Right ventricle myocardium superior (tissue), 1 donor: ENCODE results near the gene ABHD11. TPM values are rescaled to one million over a fixed set of nuclear protein-coding genes. Genes with fewer than 3 reads are reported as not detected.
"Not testable (repeated sequence)": the region's sequence is repeated elsewhere in the genome, so short reads cannot be mapped to it uniquely, and the experiment has no call there.

Experiments
- ATAC-seq: fragments of 200-7000 bp; cut with Tn5 transposase; one replicate; pipeline ENCODE4 v1.9.1; 2020; ENCODE audit warnings: mild to moderate bottlenecking; ENCODE audit not compliant: poor library complexity
- DNase-seq: peaks from one replicate; pipeline ENCODE4 v3.0.0-alpha.2; 2020
- intact Hi-C: fragments of 100-400 bp; cut with DNase I; formaldehyde crosslinking; loops from one replicate; pipeline ENCODE4 v1.11.2; 2022
- long read RNA-seq: library from polyadenylated mRNA; unstranded; transcript quantifications from one replicate; pipeline ENCODE4 v2.0.0, GENCODE V29; 2021
- total RNA-seq: library from RNA; stranded (reverse); fragmentation: NEBNext Ultra II Directional; extraction: Animal tissue kit (Norgen Biotek cat#: 25700); gene quantifications from one replicate; pipeline ENCODE4 v1.2.1, GENCODE V29; 2021
- donor health status: DM: no; HTN: yes; CAD: no; lungs with severe emphysema.

ABHD11 gene
- 18.6 TPM for total RNA-seq
- long read RNA-seq, transcript ABHD11-203 (5 exons, 812 nt): minor isoform, 13 of 45 reads
- long read RNA-seq, transcript ABHD11-201 (6 exons, 1,483 nt): major isoform, 21 of 45 reads
- long read RNA-seq, partial matches to known transcripts: 5 of 45 reads
- long read RNA-seq, other reads (novel, unspliced or antisense): 3 of 45 reads

- DNase-seq: peak; percentile 99
- intact Hi-C loops: no loop called here
- ATAC-seq: peak; percentile 96
Observed at GRCh38 chr7:73738612-73739386, at the start of gene ABHD11. ABHD11 (minus strand) TSS chr7:73738802; CDS start chr7:73738770, 32 bp downstream.

- ATAC-seq, intact Hi-C loops, DNase-seq: not testable (repeated sequence)
Observed at GRCh38 chr7:73787786-73788048, 49.1 kb upstream of the ABHD11 start.

DNA sequence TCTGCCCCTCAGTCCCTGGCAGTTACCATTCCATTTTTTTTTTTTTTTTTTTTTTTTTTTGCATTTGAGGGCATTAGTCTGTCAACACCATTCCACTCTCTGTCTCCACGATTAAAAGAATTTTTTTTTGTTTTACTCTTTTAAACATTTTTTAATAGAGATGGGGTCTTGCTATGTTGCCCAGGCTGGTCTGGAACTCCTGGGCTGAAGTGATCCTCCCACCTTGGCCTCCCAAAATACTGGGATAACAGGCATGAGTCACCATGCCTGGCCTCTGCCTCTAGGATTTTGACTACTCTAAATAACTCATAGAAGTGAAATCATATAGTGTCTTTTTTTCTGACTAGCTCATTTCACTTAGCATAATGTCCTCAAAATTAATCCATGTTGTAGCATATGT lies 48.0 kb upstream of the ABHD11 start:
- DNase-seq (no peak), ATAC-seq (no peak)
- intact Hi-C loops: no loop called here

- DNase-seq (no peak), ATAC-seq (no peak)
- intact Hi-C loops: no loop called here
Observed at GRCh38 chr7:73779517-73779916, 40.9 kb upstream of the ABHD11 start.

DNA sequence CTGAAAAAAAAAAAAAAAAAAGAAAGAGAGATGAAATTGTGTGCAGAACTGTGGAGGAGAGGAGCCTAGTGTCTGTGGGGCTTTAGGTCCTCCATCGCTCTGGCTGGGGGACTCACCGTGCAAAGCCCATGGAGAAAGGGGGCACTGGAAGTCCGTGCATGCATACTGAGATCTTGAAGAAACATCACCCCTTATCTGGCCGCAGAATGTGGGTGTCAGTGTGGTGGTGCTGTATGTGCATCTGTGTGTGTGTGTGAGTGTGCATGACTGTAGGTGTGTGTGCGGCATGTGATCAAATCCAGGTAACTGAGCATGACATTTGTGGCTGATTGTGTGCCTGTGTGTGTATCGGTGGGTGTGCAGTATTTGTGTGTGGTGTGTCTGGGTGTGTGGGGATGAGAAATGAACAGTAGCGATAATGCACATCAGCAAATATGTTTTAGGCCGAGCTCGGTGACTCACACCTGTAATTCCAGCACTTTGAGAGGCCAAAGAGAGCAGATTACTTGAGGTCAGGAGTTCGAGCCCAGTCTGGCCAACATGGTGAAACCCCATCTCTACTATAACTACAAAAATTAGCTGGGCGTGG lies 40.3 kb upstream of the ABHD11 start:
- intact Hi-C loops: no loop called here
- DNase-seq: no peak
- no peak for ATAC-seq

DNA sequence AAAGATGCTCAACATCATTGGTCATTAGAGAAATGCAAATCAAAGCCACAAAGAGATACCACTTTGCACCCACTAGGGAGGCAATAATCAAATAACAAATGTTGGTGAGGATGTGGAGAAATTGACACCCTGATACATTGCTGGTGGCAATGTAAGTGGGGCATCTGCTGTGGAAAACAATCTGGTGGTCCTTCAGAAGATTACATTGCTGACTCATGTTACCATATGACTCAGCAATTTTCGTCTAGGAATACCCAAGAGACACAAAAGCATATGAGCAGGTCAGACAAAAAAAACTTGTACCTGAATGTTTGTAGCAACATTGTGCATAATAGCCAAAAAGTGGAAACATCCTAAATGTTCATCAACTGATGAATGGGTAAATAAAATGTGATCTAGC lies 36.3 kb upstream of the ABHD11 start:
- intact Hi-C loops: no loop called here
- no peak for DNase-seq
- no peak for ATAC-seq

GRCh38 chr7:73773700-73774517 lies 35.3 kb upstream of the ABHD11 start:
- no peak for DNase-seq
- intact Hi-C loops: no loop called here
- peak; percentile 59 for ATAC-seq

DNA sequence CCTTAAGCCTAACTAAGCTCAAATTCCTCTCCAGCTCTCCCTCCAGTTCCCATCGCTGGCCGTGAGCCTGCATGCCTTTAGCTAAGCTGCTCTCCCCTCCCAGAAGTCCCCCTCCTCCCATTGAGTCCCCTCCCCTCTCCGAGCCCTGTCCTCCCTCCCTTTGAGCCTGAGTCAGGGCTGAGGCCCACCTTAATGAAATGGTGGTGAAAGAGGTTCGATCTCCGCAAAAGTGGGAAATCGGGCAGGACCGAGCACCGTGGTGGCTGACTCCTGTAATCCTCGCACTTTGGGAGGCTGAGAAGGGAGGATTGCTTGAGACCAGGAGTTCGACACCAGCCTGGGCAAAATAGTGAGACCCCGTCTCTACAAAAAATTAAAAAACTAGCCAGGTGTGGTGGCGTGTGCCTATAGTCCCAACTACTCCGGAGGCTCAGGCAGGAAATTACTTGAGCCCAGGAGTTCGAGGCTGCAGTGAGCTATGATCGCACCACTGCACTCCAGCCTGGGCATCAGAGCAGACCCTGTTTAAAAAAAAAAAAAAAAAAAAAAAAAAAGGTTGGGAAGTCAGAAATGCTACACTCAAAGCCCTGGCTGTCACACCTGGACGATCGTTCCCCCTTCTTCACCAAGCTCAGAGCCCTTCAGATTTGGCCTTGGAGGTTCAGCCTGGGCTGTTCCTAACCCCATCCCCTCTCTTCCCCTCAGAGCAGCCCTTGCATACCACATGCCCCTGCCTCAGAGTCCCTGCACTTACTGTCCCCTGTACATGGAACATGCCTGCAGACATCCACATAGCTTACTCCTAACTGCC lies 32.5 kb upstream of the ABHD11 start:
- ATAC-seq: no peak
- DNase-seq: no peak
- intact Hi-C loops: no loop called here

GRCh38 chr7:73770002-73770859 lies 31.6 kb upstream of the ABHD11 start, which contains the start of gene CLDN3:
CLDN3 (minus strand) TSS chr7:73770270; CDS start chr7:73770049, 221 bp downstream.
- ATAC-seq (peak; percentile 69), DNase-seq (no peak)
- intact Hi-C loops: no loop called here

GRCh38 chr7:73769481-73770001 lies 30.9 kb upstream of the ABHD11 start:
- ATAC-seq (no peak), DNase-seq (no peak)
- intact Hi-C loops: no loop called here

DNA sequence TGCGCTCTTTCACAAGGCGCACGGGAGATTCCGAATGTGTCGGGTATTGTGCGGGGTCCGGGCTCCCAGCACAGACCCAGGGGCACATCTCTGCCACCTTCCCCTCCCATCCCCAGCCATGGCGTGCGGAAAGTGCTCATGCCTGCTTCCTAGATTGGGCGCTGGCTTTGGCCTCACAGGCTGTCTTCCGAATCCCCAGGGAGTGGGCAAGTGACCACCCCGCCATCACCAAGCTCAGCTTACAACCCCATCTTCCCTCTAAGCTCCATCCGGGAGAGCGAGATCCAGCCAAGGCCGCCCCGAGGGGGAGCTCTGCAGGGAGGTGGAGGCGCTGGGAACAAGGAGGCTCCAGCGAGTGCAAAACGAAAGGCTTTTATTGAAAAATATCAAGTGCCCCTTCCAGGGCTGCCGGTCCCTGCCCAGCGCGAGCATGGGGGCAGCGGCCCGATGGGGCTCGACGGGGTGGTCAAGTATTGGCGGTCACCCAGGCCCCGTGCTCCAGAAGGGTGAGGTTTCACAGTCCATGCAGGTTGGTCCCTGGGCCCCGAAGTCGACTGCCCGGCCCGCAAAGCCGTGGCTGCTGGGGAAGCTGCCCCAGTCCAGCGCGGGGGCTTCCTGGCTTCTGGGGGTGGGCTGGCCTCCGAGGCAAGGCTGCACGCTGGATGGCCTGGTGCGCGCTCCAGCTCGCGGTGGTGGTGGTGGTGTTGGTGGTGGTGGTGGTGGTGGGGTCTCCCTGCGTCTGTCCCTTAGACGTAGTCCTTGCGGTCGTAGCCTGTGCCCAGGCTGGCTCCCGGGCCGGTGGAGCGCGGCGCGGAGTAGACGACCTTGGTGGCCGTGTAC lies 30.3 kb upstream of the ABHD11 start:
- intact Hi-C loops: no loop called here
- ATAC-seq (no peak), DNase-seq (no peak)

DNA sequence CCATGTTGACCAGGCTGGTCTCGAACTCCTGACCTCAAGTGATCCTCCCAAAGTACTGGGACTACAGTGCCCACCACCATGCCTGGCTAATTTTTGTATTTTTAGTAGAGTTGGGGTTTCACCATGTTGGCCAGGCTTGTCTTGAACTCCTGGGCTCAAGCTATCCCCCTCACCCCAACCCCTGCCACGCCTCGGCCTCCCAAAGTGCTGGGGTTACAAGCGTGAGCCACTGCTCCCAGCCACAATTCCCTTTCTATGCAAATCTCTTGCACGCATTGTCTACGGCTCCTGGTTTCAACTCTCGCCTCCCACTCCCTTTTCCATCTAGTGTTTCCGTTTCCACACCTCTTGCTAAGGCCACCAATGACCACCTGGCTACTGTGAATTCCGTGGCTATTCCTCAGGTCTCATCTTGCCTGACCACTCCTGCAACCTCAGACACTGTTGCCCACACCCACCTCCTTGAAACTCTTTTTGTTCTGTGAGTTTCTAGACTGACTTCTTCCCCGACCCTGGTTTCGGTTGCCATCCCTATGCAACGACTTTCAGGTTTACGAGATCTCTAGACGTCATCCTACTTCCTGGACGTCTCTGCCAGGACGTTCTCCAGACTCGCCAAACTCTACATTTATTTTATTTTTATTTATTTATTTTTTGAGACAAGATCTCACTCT lies 28.1 kb upstream of the ABHD11 start:
- intact Hi-C loops: no loop called here

GRCh38 chr7:73762659-73762999 lies 24.0 kb upstream of the ABHD11 start:
- DNase-seq (no peak), ATAC-seq (no peak)
- intact Hi-C loops: no loop called here

More for the DNA sequence above, 28.1 kb upstream of the ABHD11 start:
- DNase-seq (no peak), ATAC-seq (no peak)

- intact Hi-C loops: no loop called here
- no peak for ATAC-seq
- no peak for DNase-seq
Observed at GRCh38 chr7:73761854-73762658, 23.5 kb upstream of the ABHD11 start.

- ATAC-seq (no peak), DNase-seq (no peak)
- intact Hi-C loops: no loop called here
Observed at GRCh38 chr7:73758581-73759138, 20.1 kb upstream of the ABHD11 start.
